HG02870 (cell line): ENCODE data around the gene GPR158.

Experiments used
- ATAC-seq: cut with Tn5 transposase; IDR thresholded peaks from one replicate; pipeline ENCODE4 v1.9.1; 2021; ENCODE audit warnings: mild to moderate bottlenecking, moderate library complexity; ENCODE audit not compliant: unreplicated experiment

GPR158 gene

GRCh38 chr10:25492680-25493079 lies 317.9 kb downstream of the GPR158 start:
- ATAC-seq = no peak

GRCh38 chr10:25493122-25493893 lies 318.5 kb downstream of the GPR158 start:
- ATAC-seq = no peak

GRCh38 chr10:25497246-25497645 lies 322.4 kb downstream of the GPR158 start:
- ATAC-seq = no peak

- no peak for ATAC-seq
Observed at GRCh38 chr10:25498645-25499044, 323.8 kb downstream of the GPR158 start.

DNA sequence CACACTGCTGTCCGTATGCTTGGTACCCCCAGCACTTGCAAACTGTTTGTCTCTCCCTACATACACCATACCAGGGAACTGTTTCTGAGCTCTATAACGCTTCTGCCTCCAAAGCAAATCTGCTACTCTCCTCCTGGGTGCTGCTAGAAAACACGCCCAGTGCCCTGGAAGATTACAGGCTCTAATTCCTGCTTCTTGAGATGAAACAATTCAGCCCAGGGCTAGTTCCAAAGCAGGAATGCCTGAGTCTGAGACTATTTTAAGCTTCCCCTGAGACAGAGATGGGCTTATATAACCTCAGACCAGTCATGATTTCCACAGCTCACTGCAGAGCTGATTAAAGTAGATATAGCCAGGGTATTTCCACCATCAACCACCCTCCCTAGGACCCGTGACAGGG lies 327.1 kb downstream of the GPR158 start:
- ATAC-seq = no peak

GRCh38 chr10:25502453-25502852 lies 327.7 kb downstream of the GPR158 start:
- ATAC-seq = no peak

DNA sequence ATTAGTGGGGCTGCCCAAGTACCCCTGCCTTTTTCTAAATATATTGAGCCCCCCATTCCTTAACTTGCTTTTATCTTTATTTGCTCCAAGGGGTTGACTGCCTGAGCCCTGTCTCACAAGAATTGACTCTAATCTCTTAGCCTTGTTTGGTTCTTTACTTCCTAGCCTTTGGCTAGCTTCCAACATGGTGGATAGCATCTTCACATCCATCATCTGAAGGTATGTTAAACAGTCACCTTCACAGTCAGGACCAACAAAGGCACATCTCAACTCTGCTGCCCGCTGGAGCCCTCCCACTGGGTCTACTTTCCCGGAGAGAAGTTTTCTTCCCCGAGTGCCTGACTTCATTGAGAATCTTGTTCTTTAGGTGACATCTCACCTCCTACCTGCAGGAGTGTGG lies 329.5 kb downstream of the GPR158 start:
- ATAC-seq = no peak

DNA sequence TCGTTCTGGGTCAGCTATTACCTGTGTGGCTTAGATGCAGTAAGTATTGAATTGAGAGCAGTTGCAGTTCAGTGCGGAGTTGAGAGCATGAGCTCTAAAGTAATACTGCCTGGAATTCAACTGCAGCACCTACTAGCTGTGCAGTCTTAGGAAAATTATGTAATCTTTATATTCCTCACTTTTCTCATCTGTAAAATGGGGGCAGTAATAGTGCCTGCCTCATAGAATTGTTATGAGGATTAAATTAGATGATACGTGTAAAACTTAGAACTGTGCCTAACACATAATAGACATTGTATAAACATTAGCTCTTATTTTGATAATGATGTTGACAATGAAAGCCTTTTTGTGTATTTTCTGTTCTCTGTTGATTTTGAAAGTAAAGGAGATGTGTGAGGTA lies 330.0 kb downstream of the GPR158 start:
- ATAC-seq = no peak

GRCh38 chr10:25505466-25505865 lies 330.7 kb downstream of the GPR158 start:
- no peak for ATAC-seq

DNA sequence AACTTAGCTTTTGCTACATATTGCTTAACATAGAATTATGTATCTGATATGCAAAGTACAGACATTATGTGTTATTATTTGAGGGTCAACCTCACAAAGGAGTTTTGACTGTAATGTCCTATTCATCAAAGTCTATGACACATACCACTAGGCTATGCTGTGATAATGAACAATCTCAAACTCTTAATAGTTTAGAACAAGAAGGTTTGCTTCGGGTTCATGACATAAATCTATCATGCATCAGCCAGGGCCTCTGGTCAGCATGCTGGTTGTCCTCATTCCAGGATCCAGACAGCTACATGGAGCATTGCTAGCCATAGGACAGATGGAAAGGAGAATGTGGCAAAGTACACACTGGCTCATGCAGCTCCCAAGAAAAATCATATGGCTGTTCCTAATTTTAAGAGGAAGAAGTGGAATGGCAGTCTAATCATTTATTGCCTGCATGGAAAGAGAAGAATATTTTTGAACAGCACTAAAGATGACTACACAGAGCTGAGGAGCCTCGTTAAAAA lies 332.1 kb downstream of the GPR158 start:
- ATAC-seq = no peak

DNA sequence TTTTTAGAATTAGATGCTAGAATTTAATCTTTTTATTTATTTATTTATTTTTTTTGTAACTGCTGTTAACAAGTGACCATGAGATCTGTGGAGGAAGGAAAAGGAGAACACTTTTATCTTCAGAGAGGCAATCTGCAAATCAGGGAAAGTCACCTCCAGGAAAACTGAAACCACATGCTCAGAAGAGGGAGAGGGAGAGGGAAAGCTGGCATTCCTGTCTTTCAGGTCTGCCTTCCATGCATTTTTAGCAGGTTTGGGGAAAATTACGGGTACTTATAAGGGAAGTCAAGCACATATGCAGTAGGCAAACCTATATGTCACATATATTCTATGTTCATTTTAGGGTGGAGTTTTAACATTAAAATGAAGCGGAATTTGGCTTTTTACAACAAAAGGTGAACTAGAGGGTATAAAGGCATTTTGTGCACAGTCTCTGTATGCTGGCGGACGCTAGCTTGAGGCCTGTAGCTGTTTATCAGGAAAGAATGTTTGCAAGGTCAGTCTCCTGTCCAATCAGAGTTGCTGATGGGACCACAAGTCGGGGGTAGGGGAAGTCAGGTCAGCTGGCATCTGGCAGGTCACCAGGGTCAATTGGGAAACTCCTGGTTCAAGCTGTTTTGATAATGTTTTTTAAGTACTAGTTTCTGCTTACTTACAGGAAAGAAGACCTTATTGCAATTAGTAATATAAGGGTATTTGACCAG lies 333.5 kb downstream of the GPR158 start:
- ATAC-seq = no peak

DNA sequence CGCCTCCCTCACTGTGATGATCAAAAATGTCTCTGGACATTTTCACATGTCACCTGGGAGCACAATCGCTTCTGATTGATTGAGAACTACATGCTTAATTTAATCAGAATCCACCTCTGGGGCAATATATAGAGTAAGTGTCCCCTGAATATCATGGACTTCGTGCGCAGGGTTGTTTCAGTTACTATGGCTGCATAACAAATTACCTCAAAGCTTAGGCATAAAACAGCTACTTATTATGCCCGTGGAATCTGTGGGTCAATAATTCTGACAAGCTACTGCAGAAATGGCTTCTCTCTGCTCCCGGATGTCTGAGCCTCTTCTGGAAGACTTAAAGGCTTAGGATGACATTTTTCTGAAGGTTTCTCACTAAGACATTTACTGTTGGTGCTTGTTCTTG lies 334.4 kb downstream of the GPR158 start:
- no peak for ATAC-seq

DNA sequence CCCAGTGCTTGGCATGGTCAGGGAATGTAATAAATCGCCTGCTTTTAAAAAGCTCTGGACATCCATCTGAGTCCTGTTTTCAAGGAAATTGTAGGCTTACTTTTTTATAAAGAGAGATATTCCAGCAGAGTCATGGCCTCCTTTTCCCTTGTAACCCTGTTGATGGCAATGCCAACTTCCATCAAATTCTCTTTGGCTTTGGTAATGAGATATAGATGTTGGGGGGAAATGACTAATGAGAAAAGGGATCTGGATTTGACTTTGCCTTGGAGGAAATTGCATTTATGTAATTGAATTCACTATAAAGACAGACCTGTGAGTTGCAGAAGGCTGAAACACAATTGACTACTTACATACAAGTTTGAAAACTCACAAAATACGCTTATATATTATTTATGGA lies 347.5 kb downstream of the GPR158 start:
- no peak for ATAC-seq

DNA sequence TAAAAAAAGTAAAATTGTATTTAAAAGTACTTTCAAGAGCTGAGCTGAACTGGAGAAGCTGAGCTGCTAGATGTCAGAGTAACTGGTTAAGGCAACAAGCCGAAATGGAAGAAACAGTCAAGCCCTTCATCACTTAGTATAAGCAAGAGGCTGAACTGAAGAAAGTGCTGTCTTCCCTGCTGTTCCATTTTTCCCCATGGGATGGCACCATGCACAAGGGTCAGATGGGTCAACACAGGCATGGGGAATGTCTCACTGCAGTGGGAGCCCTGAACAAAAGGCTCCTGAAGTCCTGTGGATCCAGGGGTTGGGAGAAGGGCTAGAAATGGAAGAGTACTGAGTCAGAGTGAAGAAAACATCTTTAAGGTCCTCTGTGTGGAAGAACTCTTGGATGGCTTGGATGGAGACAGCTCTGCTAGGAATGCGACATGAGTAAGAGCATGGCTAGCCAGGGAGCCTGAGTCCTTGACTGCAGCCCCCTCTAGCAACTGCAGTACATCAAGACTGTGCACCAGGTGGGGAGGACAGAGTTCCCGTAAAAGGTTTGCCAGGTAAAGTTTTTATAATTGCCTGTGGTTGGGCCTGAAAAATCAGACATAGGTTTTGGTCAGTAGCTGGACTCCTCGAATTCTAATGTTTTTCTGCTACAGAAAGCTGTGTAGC lies 348.3 kb downstream of the GPR158 start:
- ATAC-seq = no peak

GRCh38 chr10:25530306-25530705 lies 355.5 kb downstream of the GPR158 start:
- ATAC-seq = no peak

GRCh38 chr10:25531457-25532061 lies 356.8 kb downstream of the GPR158 start:
- ATAC-seq = no peak

GRCh38 chr10:25532213-25532612 lies 357.4 kb downstream of the GPR158 start:
- ATAC-seq = no peak

GRCh38 chr10:25536027-25536426 lies 361.2 kb downstream of the GPR158 start:
- no peak for ATAC-seq

- ATAC-seq = no peak
Observed at GRCh38 chr10:25547382-25547781, 372.6 kb downstream of the GPR158 start.

- no peak for ATAC-seq
Observed at GRCh38 chr10:25552283-25552919, 377.6 kb downstream of the GPR158 start.

- ATAC-seq = no peak
Observed at GRCh38 chr10:25555865-25556264, 381.1 kb downstream of the GPR158 start.
